SK-N-SH (cell line): ENCODE data around the gene HEATR3. TPM values are rescaled to one million over a fixed set of nuclear protein-coding genes. Genes with fewer than 3 reads are reported as not detected.
A peak's percentile ranks its signal among the peaks of the same experiment; 100 is the strongest.

Source experiments
- CTCF ChIA-PET: fragments of 300-600, 350-600 bp; formaldehyde crosslinking; extraction: SDS; loops from one replicate; lab custom pipeline; 2021; lab: Yijun Ruan, JAX
- POLR2A ChIA-PET: fragments of 350-600 bp; sonication (Branson Sonifier 250); formaldehyde crosslinking; extraction: SDS; loops from one replicate; lab custom pipeline; 2020; ENCODE audit warnings: antibody characterized with exemption, inconsistent platforms; lab: Yijun Ruan, JAX
- DNase-seq: peaks from one replicate; pipeline ENCODE4 v3.0.0; 2012
- H2AFZ ChIP-seq: fragments of 200-600 bp; sonication (generic); 2 replicates; pipeline ENCODE4 v1.8.1; 2016; ENCODE audit warnings: antibody characterized with exemption, mild to moderate bottlenecking, low read depth
- H3F3A ChIP-seq: fragments of 200-600 bp; sonication (generic); replicated peaks from 2 replicates; pipeline ENCODE3; 2016; ENCODE audit warnings: antibody characterized with exemption, mild to moderate bottlenecking; ENCODE audit not compliant: insufficient read depth
- H3K27ac ChIP-seq, 2 experiments: fragments of 200-500 bp in 1 of 2; fragments of 200-600 bp in 1 of 2; sonication (Bioruptor generic) in 1 of 2; sonication (generic), shearing (Covaris generic) in 1 of 2; 2 replicates each; pipeline versions ENCODE4 v1.5.1 to v1.6.1; 2014 to 2016; ENCODE audit warnings: low read depth in 2 of 2, inconsistent platforms in 1 of 2, low read length in 1 of 2, mild to moderate bottlenecking in 1 of 2, mixed read lengths in 1 of 2
- H3K27me3 ChIP-seq: fragments of 200-600 bp; sonication (generic), shearing (Covaris generic); 2 replicates; pipeline ENCODE4 v1.6.1; 2016; ENCODE audit warnings: mixed run types; ENCODE audit not compliant: insufficient read depth
- H3K36me3 ChIP-seq, 2 experiments: fragments of 200-500 bp in 1 of 2; fragments of 200-600 bp in 1 of 2; sonication (Bioruptor generic) in 1 of 2; sonication (generic) in 1 of 2; replicated peaks in 1 of 2; 2 replicates each; pipeline versions ENCODE3 to v1.5.1; 2014 to 2016; ENCODE audit warnings: low read length in 1 of 2, mild to moderate bottlenecking in 1 of 2; ENCODE audit not compliant: insufficient read depth in 2 of 2, control insufficient read depth in 1 of 2
- H3K4me1 ChIP-seq, 2 experiments: fragments of 200-500 bp in 1 of 2; fragments of 200-600 bp in 1 of 2; sonication (Bioruptor generic) in 1 of 2; sonication (generic), shearing (Covaris generic) in 1 of 2; 2 replicates each; pipeline versions ENCODE4 v1.5.1 to v1.6.1; 2014 to 2016; ENCODE audit warnings: low read depth in 1 of 2, low read length in 1 of 2, mixed run types in 1 of 2; ENCODE audit not compliant: insufficient read depth in 2 of 2, control insufficient read depth in 1 of 2
- H3K4me2 ChIP-seq: fragments of 200-600 bp; sonication (generic), shearing (Covaris generic); 2 replicates; pipeline ENCODE4 v1.6.1; 2017; ENCODE audit warnings: mixed run types
- H3K4me3 ChIP-seq, 2 experiments: fragments of 200-500 bp in 1 of 2; fragments of 200-600 bp in 1 of 2; sonication (Bioruptor generic) in 1 of 2; sonication (generic), shearing (Covaris generic) in 1 of 2; 2 replicates each; pipeline versions ENCODE4 v1.5.1 to v1.8.1; 2014 to 2016; ENCODE audit warnings: low read depth in 2 of 2, inconsistent platforms in 1 of 2, low read length in 1 of 2, mild to moderate bottlenecking in 1 of 2, mixed read lengths in 1 of 2, moderate library complexity in 1 of 2
- H3K79me2 ChIP-seq: fragments of 200-600 bp; sonication (generic); 2 replicates; pipeline ENCODE4 v1.8.1; 2017; ENCODE audit warnings: mild to moderate bottlenecking; ENCODE audit not compliant: insufficient read depth
- H3K9ac ChIP-seq: fragments of 200-600 bp; sonication (generic); 2 replicates; pipeline ENCODE4 v1.6.1; 2017; ENCODE audit warnings: mixed run types
- H3K9me2 ChIP-seq: fragments of 200-600 bp; sonication (generic); 2 replicates; pipeline ENCODE4 v1.6.1; 2017; ENCODE audit warnings: mixed run types
- H3K9me3 ChIP-seq: fragments of 200-600 bp; sonication (generic); 2 replicates; pipeline ENCODE4 v1.6.1; 2017; ENCODE audit warnings: mixed run types, mild to moderate bottlenecking, moderate library complexity
- H4K20me1 ChIP-seq: fragments of 200-600 bp; sonication (generic); 2 replicates; pipeline ENCODE4 v1.6.1; 2017; ENCODE audit warnings: mild to moderate bottlenecking, mixed run types; ENCODE audit not compliant: insufficient read depth
- GATA2 ChIP-seq: sonication (generic); formaldehyde crosslinking; IDR thresholded peaks from 2 replicates; pipeline ENCODE4 v1.5.0; 2020; ENCODE audit warnings: mild to moderate bottlenecking, missing genetic modification reagents
- MEF2A ChIP-seq: IDR thresholded peaks from 2 replicates; pipeline ENCODE4 v1.4.0; 2012; ENCODE audit warnings: low read depth, borderline replicate concordance
- TAF1 ChIP-seq: IDR thresholded peaks from 2 replicates; pipeline ENCODE4 v1.6.1; 2012; ENCODE audit warnings: low read depth, mild to moderate bottlenecking, low read length, moderate library complexity, borderline replicate concordance
- YY1 ChIP-seq: IDR thresholded peaks from 2 replicates; pipeline ENCODE4 v1.4.0; 2012; ENCODE audit warnings: low read depth, mild to moderate bottlenecking
- WGBS: methylation state at CpG from one replicate; pipeline ENCODE4 v1.1.6; 2017; ENCODE audit warnings: low lambda C conversion rate; 5-methylcytosine and 5-hydroxymethylcytosine counted together
- polyA plus RNA-seq, 3 experiments: library from polyadenylated mRNA; depleted of rRNA; stranded (reverse); fragments of >200 nt; gene quantifications; 2 replicates each; pipeline ENCODE4 v1.2.3, GENCODE V29; 2012
- TF ChIP-seq, protein P1 (sequence below): IDR thresholded peaks from 2 replicates; pipeline ENCODE4 v1.4.0; 2012; ENCODE audit warnings: low read depth, borderline replicate concordance
- TF ChIP-seq, protein P2 (sequence below): fragments of 200-600 bp; sonication (generic); IDR thresholded peaks from 2 replicates; pipeline ENCODE4 v1.6.1; 2017; ENCODE audit warnings: antibody characterized with exemption, mild to moderate bottlenecking, moderate library complexity

The HEATR3 gene
- polyA plus RNA-seq, 1 of the 3 experiments (the other 2 are of a cell fraction), result 10.1 TPM

DNA sequence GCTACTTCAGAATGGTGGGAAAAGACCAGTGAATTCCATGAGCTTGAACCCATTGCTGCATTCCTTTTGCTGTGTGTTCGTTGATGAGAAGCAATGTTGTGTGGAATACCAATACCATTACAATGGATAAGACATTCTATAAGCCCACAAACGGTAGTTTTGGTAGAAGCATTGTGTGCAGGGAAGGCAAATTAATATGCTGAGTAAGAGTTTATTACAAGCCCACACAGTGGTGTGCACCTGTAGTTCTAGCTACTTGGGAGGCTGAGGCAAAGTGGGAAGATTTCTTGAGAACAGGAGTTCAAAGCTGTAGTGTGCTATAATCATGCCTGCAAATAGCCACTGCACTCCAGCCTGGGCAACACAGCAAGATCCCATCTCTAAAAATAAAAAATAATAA is 67.4 kb downstream of the HEATR3 start:
- Histone ChIP-seq H3K4me1 (no peaks in the 10 kb centered on the region), H3K27ac (no peak overlapping the region), H3K9me3 (no peaks in the 10 kb centered on the region), H3K9me2 (no peaks in the 10 kb centered on the region), H3K36me3 (no peaks in the 10 kb centered on the region), H3K27me3 (no peaks in the 10 kb centered on the region), H2AFZ (no peak overlapping the region), H3F3A (no peaks in the 10 kb centered on the region), H3K79me2 (no peaks in the 10 kb centered on the region), H3K4me2 (no peak overlapping the region), H3K4me3 (no peak overlapping the region), H3K9ac (no peak overlapping the region), H4K20me1 (no peaks in the 10 kb centered on the region)
- no peak for DNase-seq
- 42% methylated on average over 2 of the region's 2 CpGs for WGBS
- ChIA-PET POLR2A (no interaction called here), CTCF (no interaction called here)
- TF ChIP-seq MEF2A, result no peak

DNA sequence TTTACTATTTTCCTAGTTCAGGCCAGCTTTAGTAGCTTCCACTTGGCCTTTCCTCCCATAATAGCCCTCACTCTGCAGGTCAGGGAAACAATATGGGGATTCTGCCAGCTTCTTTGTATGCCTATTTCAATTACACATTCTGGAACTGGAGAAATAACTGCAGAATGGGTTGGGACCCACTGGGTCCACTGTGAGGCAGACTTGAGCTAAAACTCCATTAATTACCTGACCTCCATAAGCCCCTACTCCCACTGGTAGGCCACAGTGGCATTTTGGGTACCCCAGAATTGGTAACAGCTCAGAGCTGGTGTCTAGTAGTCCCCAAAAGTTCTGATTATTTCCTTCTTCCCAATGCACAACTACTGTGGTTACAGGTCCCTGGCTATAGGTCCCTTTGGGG is 70.6 kb downstream of the HEATR3 start:
- no peak overlapping the region for H2AFZ ChIP-seq
- H3K27ac ChIP-seq, result no peak overlapping the region
- H3K27me3 ChIP-seq, result no peaks in the 10 kb centered on the region
- POLR2A ChIA-PET, result no interaction called here
- no peaks in the 10 kb centered on the region for H3K79me2 ChIP-seq
- CTCF ChIA-PET, result interaction anchor here (0.9 to 1.6 kb wide), 3 partner anchors 9 to 74 kb away, joined by 3 to 4 read pairs (median 3); no protein-coding TSS in a partner anchor
- H3K36me3 ChIP-seq, result no peaks in the 10 kb centered on the region
- no peak overlapping the region for H3K9ac ChIP-seq
- no peaks in the 10 kb centered on the region for H3K9me3 ChIP-seq
- DNase-seq, result no peak
- H4K20me1 ChIP-seq, result no peaks in the 10 kb centered on the region
- no peak overlapping the region for H3K4me2 ChIP-seq
- H3K9me2 ChIP-seq, result no peaks in the 10 kb centered on the region
- TF ChIP-seq, protein P1, sequence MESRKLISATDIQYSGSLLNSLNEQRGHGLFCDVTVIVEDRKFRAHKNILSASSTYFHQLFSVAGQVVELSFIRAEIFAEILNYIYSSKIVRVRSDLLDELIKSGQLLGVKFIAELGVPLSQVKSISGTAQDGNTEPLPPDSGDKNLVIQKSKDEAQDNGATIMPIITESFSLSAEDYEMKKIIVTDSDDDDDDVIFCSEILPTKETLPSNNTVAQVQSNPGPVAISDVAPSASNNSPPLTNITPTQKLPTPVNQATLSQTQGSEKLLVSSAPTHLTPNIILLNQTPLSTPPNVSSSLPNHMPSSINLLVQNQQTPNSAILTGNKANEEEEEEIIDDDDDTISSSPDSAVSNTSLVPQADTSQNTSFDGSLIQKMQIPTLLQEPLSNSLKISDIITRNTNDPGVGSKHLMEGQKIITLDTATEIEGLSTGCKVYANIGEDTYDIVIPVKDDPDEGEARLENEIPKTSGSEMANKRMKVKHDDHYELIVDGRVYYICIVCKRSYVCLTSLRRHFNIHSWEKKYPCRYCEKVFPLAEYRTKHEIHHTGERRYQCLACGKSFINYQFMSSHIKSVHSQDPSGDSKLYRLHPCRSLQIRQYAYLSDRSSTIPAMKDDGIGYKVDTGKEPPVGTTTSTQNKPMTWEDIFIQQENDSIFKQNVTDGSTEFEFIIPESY, result no peak
- TF ChIP-seq YY1 (no peak), MEF2A (no peak), TAF1 (no peak)
- TF ChIP-seq, protein P2, sequence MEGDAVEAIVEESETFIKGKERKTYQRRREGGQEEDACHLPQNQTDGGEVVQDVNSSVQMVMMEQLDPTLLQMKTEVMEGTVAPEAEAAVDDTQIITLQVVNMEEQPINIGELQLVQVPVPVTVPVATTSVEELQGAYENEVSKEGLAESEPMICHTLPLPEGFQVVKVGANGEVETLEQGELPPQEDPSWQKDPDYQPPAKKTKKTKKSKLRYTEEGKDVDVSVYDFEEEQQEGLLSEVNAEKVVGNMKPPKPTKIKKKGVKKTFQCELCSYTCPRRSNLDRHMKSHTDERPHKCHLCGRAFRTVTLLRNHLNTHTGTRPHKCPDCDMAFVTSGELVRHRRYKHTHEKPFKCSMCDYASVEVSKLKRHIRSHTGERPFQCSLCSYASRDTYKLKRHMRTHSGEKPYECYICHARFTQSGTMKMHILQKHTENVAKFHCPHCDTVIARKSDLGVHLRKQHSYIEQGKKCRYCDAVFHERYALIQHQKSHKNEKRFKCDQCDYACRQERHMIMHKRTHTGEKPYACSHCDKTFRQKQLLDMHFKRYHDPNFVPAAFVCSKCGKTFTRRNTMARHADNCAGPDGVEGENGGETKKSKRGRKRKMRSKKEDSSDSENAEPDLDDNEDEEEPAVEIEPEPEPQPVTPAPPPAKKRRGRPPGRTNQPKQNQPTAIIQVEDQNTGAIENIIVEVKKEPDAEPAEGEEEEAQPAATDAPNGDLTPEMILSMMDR, result peak; percentile 21
- no peaks in the 10 kb centered on the region for H3F3A ChIP-seq
- no peaks in the 10 kb centered on the region for H3K4me1 ChIP-seq
- no peak overlapping the region for H3K4me3 ChIP-seq

DNA sequence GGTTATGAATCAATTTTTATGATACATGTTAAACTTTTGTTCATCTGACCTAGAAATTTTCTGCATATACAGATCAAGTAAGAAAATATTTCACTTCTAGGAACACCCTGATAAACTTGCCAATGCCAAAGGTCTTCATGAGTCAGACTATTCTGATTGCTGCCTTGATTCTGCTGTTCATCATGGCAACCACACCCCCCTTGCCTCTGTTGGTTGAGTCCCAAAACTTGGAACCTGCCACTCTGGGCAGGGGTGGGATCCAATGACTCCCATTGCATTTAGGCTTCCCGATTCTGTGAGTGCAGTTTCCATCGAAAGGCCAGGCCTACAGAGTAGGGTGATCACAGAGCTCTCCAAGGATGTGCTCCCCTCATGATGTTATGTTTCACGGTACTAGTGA is 71.5 kb downstream of the HEATR3 start:
- TF ChIP-seq MEF2A, result no peak
- no peak for TF ChIP-seq GATA2 (CRISPR knock-in tag)
- H3K36me3 ChIP-seq, result no peaks in the 10 kb centered on the region
- no peak overlapping the region for H3K4me2 ChIP-seq
- H3K27me3 ChIP-seq, result no peaks in the 10 kb centered on the region
- H3K79me2 ChIP-seq, result no peaks in the 10 kb centered on the region
- ChIA-PET CTCF (no interaction called here), POLR2A (no interaction called here)
- no peak for DNase-seq
- no peaks in the 10 kb centered on the region for H3F3A ChIP-seq
- H3K27ac ChIP-seq, result no peak overlapping the region
- H2AFZ ChIP-seq, result no peak overlapping the region
- no peak overlapping the region for H3K9ac ChIP-seq
- H3K9me3 ChIP-seq, result no peaks in the 10 kb centered on the region
- no peaks in the 10 kb centered on the region for H3K4me1 ChIP-seq
- H4K20me1 ChIP-seq, result no peaks in the 10 kb centered on the region
- H3K9me2 ChIP-seq, result no peaks in the 10 kb centered on the region
- 91% methylated on average over 3 of the region's 3 CpGs for WGBS
- H3K4me3 ChIP-seq, result no peak overlapping the region
